Effector CD8-positive, alpha-beta T cell (primary cell): ENCODE measurements around the gene FASN.

Experiments used
- DNase-seq: peaks from one replicate; lab custom pipeline; 2025; lab: John Stamatoyannopoulos, UW

The FASN gene

DNA sequence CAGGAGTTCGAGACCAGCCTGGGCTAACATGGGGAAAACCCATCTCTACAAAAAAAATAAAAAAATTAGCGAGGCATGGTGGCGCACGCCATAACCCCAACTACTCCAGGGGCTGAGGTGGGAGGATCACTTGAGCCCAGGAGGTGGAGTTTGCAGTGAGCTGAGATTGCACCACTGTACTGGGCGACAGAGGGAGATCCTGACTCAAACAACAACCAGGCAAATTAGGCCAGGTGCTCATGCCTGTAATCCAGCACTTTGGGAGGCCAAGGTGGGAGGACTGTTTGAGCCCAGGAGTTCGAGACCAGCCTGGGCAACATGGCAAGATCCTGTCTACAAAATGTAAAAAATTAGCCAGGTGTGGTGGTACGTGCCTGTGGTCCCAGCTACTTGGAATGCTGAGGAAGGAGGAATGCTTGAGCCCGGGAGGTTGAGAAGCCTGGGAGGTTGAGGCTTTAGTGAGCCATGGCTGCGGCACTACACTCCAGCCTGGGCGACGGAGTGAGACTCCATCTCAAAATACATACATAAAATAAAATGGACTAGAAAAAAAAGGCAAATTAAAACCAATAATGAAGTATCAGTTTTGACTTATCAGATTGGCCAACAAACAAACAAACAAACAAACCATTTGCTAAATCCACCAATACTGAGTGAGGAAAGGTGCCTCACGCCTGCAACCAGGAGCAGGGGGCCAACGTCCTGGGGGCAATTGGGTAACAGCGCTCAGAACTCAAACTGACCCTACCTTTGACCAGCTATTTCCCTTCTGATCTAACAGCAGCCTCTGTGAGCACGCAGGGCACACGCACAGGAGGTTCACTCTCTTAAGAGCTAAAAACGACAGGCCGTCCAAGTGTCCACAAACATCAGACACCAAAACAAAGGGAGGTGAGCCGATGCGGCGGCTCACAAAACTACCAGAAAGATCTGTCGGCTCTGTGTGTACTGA is 19.4 kb upstream of the FASN start:
- DNase-seq = no peak

- no peak for DNase-seq
These were observed 18.2 kb upstream of the FASN start for GRCh38 chr17:82116246-82116645.

GRCh38 chr17:82114872-82115271 is 16.8 kb upstream of the FASN start:
- DNase-seq = no peak

GRCh38 chr17:82114447-82114846 is 16.4 kb upstream of the FASN start:
- no peak for DNase-seq

GRCh38 chr17:82113941-82114340 is 15.9 kb upstream of the FASN start:
- DNase-seq = no peak

DNA sequence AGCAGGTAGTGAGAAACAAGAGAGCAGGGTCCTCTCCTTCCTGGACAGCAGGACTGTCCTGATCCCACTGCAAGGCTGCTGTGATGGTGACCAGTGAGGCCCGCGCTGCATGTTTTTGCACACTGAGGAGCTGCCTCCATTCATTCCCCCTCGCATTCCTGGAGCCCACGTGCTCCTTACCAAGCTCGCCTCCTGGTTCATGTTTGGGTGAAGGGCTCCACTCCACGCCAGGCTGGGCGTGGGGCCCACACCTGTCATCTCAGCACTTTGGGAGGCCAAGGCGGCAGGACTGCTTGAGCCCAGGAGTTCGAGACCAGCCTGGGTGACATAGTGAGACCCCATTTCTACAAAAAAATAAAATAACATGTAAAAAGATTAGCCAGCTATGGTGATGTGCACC is 15.4 kb upstream of the FASN start:
- no peak for DNase-seq

GRCh38 chr17:82112914-82113311 is 14.9 kb upstream of the FASN start:
- DNase-seq = no peak

- DNase-seq = no peak
These were observed 14.3 kb upstream of the FASN start for GRCh38 chr17:82112181-82112913.

DNA sequence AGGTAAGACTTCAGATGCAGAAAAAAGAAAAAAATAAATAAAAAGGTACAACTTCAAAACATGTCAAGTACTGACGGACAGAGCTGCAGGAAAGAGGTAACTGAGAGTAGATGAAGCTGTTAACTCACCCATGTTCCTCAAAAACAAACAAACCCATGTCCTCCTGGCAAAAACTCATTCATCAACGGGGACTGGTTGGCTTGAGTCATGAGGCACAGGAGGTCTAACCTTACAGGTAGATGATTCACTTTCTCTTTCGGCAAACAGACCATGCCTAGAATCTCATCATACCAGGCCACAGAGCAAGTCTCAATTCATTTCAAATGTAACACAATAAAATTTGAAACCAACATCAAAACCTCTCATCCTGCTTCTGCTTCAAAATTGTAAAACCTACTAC is 12.3 kb upstream of the FASN start:
- DNase-seq = no peak

- DNase-seq = no peak
These were observed 11.0 kb upstream of the FASN start for GRCh38 chr17:82108961-82109475.

GRCh38 chr17:82108496-82108945 is 10.5 kb upstream of the FASN start:
- no peak for DNase-seq

GRCh38 chr17:82108038-82108437 is 10.0 kb upstream of the FASN start:
- no peak for DNase-seq

DNA sequence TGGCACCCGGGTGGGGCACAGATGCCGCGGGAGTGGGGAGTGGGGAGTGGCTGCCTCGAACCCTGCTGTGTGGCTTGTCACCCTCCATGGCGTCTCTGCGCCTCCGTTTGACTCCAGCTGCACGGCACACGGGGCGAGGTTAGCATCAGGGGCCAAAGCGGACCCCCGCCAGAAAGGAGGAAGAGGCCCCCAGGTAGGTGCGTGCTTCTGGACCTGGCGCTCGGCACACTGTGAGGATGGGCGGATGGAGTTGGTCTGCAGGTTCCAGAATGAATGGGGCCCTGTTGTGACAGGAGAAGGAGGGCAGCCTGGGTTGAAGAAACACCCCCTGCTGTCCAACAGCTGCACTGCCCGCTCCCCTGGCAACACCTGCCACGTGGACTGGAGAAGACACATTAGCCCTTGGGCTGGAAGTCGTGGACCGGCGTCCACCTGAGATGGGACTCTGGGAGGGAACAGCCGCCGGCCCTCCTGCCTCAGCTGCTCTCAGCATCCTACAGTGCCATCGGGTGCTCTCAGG is 9.4 kb upstream of the FASN start:
- no peak for DNase-seq

GRCh38 chr17:82106688-82107305 is 8.8 kb upstream of the FASN start:
- no peak for DNase-seq

GRCh38 chr17:82105882-82106687 is 8.0 kb upstream of the FASN start:
- peak; percentile 31 for DNase-seq

- no peak for DNase-seq
These were observed 7.4 kb upstream of the FASN start for GRCh38 chr17:82105417-82105881.

- no peak for DNase-seq
These were observed 6.9 kb upstream of the FASN start for GRCh38 chr17:82104797-82105416.

DNA sequence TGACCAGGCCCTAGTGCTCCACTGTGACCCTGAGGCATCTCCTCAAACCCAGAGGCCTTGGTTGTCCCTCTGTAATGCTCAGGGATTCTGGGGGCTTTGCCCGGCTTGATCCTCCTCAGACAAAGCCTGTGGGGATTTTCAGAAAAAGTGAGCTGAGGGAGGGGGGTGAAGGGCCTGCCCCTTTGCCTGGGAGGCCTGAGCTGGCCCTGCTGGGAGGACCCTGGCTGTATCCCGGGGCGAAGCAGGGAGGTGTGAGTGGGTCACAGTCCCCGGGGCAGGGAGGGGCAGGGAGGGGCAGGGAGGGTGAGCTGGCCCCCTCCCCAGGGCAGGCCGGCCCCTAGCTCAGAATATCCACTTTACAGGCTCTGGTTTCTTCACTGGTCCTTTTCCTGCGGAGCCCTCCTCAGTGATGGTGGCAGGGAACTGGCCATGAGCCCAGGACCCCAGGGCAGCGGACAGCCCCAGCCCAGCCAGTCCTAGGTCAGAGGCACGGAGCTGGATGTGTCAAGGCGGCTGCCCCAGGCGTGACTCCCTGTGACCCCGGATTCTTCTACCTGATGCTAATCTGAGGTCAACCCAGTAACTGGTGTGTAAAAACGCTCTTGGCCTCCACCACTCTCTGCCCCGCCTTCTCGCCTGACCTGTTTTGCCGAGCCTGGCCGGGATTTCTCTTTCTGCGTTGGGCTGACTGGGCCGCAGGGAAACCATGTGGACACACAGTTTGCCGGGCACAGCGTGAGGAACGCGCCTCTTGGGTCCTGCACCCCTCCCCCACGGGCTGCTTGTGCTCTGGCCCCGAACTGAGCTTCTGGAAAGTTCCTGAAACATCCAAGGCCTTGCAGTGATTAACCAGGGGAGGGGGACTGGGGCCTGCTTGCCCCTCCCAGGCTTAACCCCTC is 5.8 kb upstream of the FASN start:
- DNase-seq = no peak
